ENCODE results near the gene SLC19A2.
"Not testable (repeated sequence)": the region's sequence is repeated elsewhere in the genome, so short reads cannot be mapped to it uniquely, and the experiment has no call there.

Gene SLC19A2

DNA sequence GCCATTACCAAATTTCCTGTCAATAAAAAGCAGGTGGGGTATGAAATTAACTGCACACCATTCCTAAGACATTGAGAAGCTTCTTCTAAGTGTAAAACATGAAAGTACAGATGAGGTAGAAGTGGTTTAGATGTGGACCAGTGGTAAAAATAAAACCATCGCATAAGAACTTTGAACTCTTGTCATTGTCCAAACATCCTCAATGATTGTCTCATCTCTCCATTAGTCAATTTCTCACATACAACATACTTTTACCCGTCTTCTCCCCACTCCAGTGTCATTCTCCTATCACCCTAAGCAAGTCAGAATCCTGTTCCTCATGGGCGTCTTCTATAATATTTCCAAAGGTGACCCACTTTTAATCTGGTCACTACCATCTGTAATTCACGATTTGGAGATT, 24.3 kb upstream of the SLC19A2 start:
- no peak for DNase-seq (ENCODE audit: low read depth in 1 of 2, low spot score in 1 of 2)

DNA sequence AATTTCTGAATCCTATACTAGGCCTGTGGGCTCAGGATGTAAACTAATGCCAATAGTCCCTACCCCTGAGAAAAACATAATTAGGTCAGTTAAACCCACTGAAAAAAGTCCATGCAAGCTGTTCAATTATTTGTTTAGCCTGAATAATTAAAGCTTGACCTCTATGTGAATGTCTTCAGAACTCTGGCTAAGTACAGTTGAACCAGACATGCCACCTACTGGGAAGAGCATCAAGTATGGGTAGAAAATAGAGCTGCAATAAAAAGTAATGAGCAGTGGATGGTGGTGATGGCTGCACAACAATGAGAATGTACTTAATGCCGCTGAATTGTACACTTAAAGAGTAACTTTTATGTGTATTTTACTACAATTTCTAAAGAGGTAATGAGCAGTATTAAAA, 23.6 kb upstream of the SLC19A2 start:
- DNase-seq (ENCODE audit: low read depth in 1 of 2, low spot score in 1 of 2) = no peak

DNA sequence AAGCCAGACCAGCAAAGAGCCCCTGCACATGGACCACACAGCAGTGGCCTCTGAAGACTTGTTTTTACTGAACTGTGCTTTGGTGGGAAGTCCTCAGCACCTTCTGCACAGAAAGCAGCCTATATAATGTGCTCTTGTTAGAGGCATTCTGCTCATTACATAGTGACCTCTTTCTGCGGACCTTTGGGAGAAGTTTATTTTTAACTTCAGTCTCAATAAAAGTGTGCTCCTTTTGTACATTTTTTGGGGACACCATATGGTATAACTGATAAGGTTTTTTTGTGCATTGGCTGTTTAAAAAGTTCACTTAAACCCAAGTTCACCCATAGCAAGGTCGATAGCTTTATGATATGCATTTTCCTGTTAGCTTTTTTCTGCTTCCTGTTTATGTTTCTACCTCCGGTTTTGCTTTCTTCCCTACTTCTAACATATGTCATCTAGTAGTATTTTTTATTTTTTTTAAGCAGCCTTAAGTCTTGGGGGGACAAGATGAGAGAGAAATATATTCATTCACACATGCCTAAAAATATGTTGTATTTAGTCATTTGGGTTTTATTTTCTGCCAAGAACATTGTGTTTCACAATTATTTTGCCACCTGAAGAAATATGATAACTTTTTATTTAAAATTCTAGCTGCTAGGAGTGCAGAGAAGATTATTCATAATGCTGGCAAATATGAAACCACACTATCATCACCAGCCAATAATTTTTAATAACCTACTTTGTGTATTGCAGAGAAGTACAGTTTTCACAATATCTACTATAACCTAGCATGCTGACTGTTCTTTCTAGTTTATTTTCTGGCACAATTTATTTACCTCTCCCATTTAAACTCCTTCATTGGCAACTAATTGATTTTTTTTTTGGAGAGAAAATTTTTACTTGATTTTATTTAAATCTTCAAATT, 22.9 kb upstream of the SLC19A2 start:
- DNase-seq (ENCODE audit: low read depth in 1 of 2, low spot score in 1 of 2) = no peak

DNA sequence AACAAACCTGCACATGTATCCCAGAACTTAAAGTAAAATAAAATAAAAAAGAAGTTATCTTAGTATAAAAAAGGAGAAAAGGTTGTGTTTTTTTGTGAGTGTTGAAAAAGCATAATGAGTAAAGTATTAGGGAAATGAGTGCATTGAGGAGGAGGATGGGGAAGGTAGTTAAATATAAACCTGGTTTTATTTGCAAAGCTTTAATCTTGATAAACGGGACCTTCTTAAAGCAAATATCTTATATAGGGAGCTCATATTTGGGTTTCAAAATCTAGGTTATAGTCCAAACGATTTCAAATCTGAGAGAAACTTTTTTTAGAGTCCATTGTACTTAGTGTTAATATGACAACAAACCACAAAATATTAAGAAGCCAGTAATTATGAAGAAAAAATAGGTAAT, 21.7 kb upstream of the SLC19A2 start:
- DNase-seq (ENCODE audit: low read depth in 1 of 2, low spot score in 1 of 2) = no peak

DNA sequence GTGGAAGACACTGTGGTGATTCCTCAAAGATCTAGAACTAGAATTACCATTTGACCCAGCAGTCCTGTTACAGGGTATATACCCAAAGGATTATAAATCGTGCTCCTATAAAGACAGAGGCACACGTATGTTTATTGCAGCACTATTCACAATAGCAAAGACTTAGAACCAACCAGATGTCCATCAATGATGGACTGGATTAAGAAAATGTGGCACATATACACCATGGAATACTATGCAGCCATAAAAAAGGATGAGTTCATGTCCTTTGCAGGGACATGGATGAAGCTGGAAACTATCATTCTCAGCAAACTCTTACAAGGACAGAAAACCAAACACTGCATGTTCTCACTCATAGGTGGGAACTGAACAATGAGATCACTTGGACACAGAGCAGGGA, 17.9 kb upstream of the SLC19A2 start:
- DNase-seq (ENCODE audit: low read depth in 1 of 2, low spot score in 1 of 2) = not testable (repeated sequence)

DNA sequence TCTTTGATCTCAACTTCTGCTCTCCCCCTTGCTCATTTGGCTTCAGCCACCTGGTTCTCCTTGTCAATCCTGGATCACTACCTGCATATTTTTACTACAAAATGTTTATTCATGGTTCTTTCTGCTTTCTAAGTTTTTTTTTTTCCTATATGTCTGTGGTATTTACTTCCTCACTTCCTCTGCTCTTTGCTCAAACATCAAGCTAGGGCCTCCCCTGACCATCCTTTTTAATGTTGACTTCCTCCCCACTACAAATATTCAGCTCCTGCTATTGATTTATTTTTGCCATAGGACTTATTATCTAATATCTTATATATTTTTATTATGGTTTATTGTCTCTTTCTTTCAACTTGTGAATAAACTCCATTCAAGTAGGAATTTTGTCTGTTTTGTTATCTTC, 14.1 kb upstream of the SLC19A2 start:
- DNase-seq (ENCODE audit: low read depth in 1 of 2, low spot score in 1 of 2) = no peak

DNA sequence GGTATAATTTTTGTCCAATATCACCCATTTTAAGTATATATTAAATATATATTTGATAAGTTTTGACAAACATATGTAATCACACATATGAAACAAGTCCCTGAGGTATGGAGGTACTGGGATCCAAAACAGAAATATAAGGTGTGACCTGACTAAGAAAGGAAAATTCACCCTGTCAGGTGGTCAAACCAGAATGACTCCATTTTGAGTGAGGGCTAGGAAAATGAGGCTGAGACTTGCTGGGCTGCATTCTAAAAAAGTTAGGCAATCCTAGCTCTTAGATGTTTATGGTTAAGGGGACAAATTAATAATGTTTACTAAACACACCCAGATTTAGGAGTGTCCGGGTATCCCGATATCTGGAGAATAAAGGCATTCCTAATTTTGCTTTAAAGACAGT, 11.6 kb upstream of the SLC19A2 start:
- no peak for DNase-seq (ENCODE audit: low read depth in 1 of 2, low spot score in 1 of 2)

DNA sequence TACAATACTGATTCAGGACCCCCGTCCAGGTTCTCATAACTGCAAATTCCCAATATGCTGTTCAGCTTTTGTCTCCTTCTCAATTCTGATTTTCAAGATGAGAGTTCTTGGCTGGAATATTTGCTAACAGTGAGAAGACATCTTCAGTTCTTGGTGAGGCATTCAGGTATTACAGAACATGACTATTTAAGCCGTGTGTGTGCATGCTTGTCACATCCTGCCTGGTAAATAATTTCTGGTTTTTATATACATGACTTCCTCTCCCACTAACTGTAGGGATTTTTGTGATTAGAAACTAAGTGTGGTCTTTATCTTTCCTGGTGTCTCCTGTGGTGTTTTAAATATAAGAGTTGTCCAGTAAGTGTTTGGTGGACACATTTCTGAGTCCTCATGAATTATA, 10.2 kb upstream of the SLC19A2 start:
- no peak for DNase-seq (ENCODE audit: low read depth in 1 of 2, low spot score in 1 of 2)

DNA sequence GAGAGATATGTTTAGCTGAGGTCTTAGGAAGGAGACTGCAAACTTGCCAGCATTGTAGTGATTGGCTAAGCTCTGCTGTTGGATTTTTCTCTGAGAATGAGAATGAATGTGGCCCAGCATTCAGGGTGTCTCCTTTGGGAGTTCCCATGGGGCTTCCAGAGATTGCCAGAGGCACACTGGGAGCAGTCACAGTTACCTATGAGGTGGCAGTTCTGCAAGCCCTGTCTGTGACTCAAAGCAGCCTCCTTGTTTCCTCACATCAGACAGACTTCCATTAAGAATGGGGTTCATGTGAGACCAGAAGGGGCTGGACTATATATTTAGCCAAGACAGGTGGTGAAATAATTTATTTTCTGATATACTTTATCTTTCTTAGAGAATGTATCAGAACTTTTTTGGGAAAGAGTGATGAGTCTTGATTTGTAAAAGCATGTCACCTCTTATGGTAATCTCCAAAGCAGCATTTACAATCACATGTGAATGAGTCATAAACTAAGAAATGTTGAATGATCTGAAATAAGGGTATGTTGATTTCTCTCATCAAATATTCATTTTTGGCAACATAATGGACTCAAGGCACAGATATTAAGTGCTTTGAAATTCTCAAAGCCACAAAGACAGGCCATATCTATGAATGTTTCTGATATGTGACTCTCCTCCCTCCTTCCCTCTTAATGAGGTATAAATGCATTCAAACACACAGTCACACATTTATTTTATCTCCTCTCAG, 9.5 kb upstream of the SLC19A2 start:
- no peak for DNase-seq (ENCODE audit: low read depth in 1 of 2, low spot score in 1 of 2)

DNA sequence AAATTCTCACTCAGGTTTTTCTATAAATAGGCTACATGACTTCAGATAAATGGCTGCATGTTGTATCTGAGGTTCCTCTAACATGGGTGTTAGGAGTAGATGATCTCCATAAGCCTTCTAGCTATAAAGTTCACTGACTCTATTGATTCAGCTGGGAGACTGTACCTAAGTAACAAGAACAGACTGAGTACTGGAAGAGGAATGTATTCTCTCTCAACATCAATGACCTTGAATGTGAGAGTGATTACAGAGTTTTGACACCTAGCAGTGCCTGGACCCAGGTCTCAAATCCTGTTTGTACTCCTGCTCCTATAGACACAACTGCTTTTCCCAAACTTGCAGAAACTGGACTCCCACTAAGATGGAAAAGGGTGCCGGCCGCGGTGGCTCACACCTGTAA, 8.6 kb upstream of the SLC19A2 start:
- DNase-seq (ENCODE audit: low read depth in 1 of 2, low spot score in 1 of 2) = no peak

DNA sequence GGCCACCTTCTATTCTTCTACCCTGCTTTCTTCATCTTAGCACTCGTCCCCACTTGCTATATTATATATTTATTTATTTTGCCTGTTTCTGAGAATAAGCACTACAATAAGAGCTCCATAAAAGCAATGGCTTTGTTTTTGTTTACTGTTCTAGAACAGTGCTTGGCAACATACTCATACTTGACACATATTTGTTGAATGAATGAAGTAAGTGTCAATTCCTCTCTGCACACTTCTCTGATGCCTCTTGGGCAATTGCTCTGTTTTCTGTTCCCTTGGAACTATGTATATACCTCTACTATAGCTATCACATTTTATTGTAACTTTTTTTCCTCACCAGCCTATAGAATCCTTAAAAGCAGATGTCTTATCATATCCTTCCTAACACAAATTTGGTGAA, 7.5 kb upstream of the SLC19A2 start:
- DNase-seq (ENCODE audit: low read depth in 1 of 2, low spot score in 1 of 2) = no peak

DNA sequence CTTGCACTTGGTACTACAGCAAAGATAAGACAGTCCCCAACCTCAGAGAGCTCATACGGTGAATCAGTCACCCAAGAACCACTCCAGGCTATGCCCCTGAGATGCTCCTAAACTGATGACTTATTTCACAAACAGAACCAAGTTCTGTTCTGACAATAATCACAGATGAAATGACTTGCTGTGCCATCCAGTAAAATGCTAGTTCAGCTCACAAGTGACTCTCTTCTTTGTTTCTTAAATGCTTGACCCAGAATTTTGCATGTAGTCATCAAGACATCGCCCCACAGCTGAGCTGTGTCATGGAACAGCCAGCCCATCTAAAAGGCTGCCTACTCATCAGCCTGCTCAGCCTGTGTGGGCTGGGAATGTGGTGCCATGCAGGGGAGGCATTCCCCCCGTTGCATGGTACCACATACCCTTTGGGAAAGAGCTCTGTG, 6.1 kb upstream of the SLC19A2 start:
- no peak for DNase-seq (ENCODE audit: low read depth in 1 of 2, low spot score in 1 of 2)

DNA sequence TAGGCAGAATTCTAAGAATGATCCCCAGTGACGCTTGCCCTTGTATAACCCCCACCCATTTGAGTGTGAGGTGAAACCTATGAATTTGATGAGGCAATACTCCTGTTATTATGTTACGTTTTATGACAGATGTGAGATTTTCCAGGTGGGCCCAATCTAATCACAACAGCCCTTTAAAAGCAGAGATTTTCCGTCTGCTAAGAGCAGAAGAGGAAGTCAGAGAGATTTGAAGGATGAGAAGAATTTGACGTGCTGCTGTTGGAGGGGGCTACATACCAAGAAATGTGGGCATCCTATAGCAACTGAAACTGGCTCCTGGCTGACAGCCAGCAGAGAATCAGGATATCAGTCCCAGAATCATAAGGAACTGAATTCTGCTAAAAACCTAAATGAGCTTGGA, 2.4 kb upstream of the SLC19A2 start:
- no peak for DNase-seq (ENCODE audit: low read depth in 1 of 2, low spot score in 1 of 2)

DNA sequence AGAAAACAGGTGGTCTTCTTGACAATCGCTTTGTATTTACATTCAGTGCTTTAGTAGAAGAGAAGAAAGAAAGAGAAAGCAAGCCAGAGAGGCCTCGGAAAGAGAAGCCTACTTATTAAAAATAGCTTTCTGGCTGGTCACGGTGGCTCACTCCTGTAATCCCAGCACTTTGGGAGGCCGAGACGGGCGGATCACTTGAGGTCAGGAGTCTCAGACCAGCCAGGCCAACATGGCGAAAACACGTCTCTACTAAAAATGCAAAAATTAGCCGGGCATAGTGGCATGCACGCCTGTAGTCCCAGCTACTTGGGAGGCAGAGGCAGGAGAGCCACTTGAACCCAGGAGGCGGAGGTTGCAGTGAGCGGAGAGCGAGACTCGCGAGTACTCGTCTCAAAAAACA, 1.8 kb upstream of the SLC19A2 start:
- DNase-seq (ENCODE audit: low read depth in 1 of 2, low spot score in 1 of 2) = no peak

DNA sequence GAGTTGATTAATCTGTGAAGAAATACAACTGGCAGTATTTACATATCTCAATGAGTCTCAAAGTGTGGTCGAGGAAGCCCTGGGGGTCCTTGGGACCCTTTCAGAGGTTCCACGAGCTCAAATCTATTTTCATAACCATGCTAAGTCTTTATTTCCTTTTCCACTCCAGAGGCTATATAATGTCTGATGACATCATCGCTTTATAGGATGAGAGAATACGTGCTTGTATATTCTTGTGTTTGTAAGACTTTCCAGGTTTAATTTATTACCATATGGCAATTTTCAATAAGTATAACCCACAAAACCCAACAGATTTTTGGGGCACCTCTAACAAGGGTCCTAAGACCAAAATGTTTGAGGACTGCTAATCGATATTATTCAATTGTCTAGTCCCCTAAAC, 1.4 kb upstream of the SLC19A2 start:
- no peak for DNase-seq (ENCODE audit: low read depth in 1 of 2, low spot score in 1 of 2)

DNA sequence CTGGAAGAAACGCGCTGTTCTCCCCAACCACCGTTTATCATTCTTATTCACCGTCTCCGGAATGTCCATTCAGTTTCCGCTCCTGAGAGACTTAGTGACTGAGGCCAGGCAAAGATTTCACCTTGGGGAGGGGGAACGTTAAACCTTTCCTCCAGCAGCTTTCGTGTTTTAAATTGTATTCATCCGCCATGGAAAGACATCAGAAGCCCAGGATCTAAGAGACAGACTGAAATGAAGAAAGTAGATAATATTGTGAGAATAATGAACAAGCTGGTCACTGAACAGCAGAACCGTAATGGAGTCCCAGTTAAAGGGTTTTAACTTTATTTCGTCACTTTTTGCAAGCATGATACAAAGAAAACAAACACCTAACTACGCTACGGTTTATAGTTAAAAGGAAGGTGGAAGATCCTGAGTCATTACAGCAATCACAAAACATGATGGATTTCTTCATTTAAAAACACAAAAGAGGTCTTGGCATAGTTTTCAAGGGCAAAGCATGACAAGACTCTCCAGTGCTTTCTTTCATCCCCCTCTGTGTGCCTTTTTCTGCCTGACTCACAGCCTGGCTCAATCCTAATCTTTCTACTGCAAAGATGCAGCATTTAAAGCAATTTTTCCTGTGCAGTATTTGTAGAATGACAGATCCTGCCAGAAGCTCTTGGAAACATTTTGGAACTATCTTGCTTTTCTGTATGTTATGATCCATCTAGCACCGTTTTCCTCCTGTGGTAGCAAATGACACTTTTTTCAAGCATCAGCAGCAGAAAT, 722 bp upstream of the SLC19A2 start:
- no peak for DNase-seq (ENCODE audit: low read depth in 1 of 2, low spot score in 1 of 2)

DNA sequence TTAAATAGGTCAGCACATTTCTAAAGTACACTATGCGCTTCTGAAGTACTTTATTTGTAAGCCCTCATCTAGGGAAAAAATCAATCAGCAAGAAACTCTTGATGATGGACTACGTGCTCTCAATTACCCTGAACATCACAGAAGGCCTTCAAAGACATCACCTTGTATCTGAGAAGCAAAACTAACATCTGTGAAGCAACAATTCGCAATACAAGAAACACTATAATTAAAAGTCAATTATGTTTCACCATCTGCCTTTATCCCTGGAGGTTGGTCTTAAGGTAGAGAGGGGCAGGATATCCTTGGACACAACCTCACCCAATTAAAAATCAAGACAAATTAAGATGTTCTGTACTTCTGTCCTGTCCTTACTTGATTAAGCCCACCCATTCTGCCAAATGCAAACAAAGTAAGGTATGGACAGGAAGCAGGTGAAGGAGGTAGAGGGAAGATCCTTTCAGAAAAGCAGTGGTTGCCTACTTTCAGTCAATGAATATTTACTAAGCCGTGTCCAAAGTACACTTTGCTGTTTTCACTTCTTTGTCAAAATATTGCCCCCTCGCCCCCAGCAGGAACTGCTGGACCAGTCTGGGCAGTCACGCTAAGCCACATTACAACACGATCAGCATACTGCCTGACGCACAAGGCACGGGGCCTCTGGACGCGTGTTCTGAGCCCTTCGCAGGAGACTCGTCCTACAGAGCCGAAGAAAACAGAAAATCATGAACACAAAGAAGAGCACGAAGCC, 887 bp downstream of the SLC19A2 start:
- DNase-seq (ENCODE audit: low read depth in 1 of 2, low spot score in 1 of 2) = peak in 1 of 2 donors; percentile 2

DNA sequence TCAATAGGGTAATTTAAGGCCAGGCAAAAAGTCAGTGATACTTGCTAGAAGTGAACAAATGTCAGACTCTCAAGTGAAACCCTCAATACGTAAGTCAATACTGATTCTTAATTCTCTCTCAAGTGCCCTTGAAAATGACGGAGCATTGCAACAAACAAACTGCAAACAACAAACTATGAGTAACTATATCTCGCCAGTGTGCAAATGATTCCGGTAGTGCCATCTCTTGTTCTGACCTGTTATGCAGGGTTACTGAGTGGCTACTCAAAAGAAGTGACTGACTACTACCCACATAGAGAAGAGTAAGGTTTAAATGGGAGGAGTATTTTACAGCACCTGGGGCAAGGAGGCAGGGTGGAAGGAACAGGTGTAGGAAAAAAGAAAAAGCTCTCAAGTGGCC, 1.6 kb downstream of the SLC19A2 start:
- DNase-seq (ENCODE audit: low read depth in 1 of 2, low spot score in 1 of 2) = no peak

DNA sequence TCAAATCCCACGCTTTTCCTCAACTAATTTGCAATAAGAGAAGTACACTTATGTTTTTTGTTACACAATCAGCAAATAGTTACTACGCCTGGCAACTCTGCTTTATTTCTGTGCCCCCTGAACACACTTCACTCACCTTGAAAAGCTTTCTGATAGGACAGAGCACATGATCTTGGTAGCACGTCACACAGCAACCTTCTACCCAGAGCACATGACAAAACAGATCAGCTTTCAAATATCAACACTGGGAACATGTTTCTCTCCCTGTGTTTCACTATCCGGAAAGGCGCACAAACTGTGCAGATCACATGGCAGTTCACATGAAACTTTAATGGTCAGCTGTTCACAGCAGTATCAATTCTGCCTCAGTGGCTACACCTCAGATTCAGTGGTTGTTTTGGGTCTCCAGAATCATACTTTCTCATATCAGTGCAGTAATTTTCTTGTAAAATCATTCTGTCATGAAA, 2.2 kb downstream of the SLC19A2 start:
- no peak for DNase-seq (ENCODE audit: low read depth in 1 of 2, low spot score in 1 of 2)

DNA sequence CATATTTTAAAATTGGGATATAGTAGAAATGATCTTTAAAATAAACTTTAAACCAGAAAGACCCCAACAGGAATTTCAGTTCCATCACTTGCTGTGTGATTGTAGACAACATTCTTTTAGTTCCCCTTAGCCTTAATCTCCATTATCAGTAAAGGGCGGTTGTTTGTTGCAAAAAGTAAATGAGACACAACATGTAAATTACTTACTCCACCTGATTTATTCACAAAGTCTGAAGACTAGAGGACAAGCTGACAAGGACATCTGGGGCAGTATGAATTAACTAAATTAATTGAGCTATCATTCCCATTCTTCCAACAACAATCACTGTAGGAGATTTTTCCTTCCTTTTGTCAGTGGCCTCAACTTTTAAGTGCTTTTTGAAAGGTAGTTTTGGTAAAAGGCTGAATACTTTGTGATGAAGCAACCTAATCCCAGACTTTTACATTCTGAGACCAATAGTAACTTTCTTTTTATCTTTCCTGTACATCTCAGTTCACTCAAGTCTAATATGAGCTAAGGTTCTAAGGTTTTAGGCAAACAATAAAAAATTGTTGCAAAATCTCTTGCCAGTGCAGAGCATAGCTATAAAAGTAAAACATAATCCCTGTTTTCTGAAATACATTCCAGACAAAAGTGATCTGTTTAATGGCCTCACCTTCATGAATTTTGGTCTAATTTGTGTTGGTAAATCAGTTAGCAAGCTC, 6.2 kb downstream of the SLC19A2 start:
- no peak for DNase-seq (ENCODE audit: low read depth in 1 of 2, low spot score in 1 of 2)

All from activated T-helper 1 cell treated with anti-CD3 and anti-CD28 coated beads, Interleukin-2, amount 50 U/mL, for 16 hours (primary cell).